Suppressor macrophage treated with lipopolysaccharide for 1 hour (primary cell): ENCODE results near the gene PLEKHG4.
A peak's percentile ranks its signal among the peaks of the same experiment; 100 is the strongest.

Experiments
- DNase-seq, 3 donors: peaks; one replicate each; pipeline ENCODE4 v3.0.0-alpha.2; 2020 to 2022

PLEKHG4 gene

DNA sequence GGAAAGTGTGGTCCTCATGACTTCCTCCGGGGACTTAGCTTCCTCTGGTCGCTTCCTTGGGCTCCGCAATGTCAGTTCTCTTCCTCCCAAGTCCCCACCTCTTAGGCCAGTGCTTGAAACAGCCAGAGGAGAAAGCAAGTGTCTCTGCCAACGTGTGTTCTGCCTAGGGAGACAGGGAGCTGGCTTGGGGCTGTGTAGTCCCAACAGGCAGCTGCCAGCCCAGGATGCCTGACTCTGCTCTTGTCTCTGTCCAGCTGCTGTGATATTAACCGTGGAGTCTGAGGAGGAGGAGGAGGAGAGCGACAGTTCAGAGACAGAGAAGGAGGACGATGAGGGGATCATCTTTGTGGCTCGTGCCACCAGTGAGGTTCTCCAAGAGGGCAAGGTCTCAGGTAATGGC lies 13.5 kb upstream of the PLEKHG4 start:
- DNase-seq, result no peak

DNA sequence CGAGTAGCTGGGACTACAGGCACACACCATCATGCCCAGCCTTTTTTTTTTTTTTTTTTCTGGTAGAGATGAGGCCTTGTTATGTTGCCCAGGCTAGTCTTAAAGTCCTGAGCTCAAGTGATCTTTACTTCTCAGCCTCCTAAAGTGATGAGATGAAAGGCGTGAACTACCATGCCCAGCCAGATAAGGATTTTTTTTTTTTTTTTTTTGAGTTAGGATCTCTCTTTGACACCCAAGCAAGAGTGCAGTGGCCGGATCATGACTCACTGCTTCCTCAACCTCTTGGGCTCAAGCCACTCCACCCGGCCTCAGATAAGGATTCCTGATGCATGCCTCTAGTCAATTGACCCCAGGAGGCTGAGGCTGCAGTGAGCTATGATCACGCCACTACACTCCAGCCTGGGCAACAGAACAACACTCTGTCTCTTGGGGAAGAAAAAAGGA lies 11.2 kb upstream of the PLEKHG4 start:
- peak; percentile 50 to 55 (median 51) for DNase-seq

GRCh38 chr16:67269766-67270165 lies 9.6 kb upstream of the PLEKHG4 start:
- no peak for DNase-seq

DNA sequence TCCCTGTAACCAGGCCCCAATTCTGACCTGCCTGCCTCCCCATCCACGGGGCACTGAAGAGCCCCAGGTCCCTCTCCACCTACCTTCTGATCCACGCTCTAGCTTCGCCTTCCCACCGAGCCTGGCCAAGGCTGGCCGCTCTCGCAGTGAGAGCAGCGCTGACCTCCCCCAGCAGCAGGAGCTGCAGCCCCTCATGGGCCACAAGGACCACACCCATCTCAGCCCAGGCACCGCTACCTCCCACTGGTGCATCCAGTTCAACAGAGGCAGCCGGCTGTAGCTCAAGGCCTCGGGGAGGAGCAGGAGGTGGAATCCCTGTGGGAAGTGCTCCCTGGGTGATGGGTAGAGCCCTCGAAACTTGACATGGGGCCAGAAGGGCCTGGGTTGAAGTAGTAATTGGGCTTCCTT lies 8.4 kb upstream of the PLEKHG4 start:
- no peak for DNase-seq

- no peak for DNase-seq
These were observed 7.9 kb upstream of the PLEKHG4 start for GRCh38 chr16:67271446-67271845.

DNA sequence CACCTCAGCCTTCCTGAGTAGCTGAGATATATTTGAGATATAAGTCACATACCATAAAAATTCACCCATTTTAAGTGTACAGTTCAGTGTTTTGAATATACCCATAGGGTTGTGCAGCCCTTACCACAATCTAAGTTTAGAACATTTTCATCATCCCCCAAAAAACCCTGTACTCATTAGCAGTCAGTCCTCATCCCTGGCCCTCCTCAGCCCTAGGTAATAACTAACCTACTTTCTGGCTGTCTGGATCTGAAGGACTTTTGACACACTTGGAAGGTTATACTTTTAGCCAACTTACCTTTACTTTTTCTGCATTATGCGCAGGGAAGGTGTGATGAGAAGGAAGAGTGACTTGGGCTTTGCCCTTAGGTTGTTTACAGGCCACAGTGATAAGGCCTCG lies 4.0 kb upstream of the PLEKHG4 start:
- DNase-seq, result no peak

GRCh38 chr16:67277294-67277998 lies 1.9 kb upstream of the PLEKHG4 start:
- DNase-seq, result peak; percentile 73 to 82 (median 81)

GRCh38 chr16:67277999-67278772 lies 1.1 kb upstream of the PLEKHG4 start:
- peak in 2 of 3 donors; percentile 15 to 35 for DNase-seq

DNA sequence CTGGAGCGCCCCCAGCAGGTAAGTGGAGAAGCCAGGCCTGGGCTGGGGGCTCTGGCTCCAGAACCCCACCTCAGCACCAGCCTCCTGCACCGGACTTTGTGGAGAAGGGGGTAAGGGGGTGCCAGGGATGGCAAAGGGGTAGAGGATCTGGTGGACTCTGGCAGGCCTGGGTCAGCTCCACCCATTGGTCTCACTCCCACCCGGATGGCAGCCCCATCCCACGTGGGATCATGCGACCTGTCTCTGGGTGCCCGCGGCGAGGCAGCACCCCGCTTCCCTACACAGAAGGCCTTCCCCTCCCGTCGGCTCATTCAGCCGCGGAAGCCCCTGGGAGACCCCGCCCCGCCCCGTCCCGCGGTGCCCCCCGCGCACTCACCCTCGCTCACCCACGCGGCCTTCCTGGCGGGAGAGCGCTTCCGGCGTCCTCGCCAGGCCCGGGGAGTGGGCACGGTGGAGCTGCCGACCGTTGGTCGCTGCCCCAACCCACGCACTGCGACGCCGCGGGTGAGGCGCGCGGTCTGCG lies 498 bp upstream of the PLEKHG4 start:
- DNase-seq, result peak; percentile 32 to 65 (median 38)

DNA sequence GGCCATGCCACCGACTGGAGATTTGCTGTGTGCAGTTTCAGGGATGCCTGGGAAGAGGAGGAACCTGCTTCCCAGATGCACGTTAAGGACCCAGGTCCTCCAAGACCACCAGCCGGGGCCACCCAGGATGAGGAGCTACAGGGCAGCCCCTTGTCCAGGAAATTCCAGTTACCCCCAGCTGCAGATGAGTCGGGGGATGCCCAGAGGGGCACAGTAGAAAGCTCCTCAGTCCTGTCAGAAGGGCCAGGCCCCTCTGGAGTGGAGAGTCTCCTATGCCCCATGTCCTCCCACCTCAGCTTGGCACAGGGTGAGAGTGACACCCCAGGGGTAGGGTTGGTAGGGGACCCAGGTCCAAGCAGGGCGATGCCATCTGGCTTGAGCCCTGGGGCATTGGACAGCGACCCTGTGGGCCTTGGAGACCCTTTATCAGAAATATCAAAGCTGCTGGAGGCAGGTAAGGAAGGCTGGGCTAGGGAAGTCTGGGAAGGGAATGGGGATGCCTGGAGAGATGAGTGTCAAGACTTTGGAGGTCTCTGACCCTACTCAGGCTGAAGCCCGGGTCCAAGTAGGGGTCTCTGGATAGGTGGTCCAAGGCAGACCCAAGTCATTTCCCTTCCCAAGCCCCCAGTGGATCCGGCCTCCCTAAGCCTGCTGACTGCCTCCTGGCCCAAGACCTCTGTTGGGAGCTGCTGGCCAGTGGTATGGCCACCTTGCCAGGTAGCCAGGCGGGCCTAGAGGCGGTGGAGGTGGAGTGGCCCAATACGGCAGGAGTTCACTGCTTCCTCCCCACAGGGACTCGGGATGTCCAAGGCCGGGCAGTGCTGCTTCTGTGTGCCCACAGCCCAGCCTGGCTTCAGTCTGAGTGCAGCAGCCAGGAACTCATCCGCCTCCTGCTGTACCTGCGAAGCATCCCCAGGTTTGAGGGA lies 1.0 kb downstream of the PLEKHG4 start:
- no peak for DNase-seq

GRCh38 chr16:67281536-67282446 lies 2.5 kb downstream of the PLEKHG4 start:
- no peak for DNase-seq

- no peak for DNase-seq
These were observed 3.1 kb downstream of the PLEKHG4 start for GRCh38 chr16:67282447-67282805.

- DNase-seq, result peak; percentile 51 to 56 (median 52)
These were observed 3.9 kb downstream of the PLEKHG4 start for GRCh38 chr16:67283039-67283825.

GRCh38 chr16:67283826-67284555 lies 4.7 kb downstream of the PLEKHG4 start:
- no peak for DNase-seq

DNA sequence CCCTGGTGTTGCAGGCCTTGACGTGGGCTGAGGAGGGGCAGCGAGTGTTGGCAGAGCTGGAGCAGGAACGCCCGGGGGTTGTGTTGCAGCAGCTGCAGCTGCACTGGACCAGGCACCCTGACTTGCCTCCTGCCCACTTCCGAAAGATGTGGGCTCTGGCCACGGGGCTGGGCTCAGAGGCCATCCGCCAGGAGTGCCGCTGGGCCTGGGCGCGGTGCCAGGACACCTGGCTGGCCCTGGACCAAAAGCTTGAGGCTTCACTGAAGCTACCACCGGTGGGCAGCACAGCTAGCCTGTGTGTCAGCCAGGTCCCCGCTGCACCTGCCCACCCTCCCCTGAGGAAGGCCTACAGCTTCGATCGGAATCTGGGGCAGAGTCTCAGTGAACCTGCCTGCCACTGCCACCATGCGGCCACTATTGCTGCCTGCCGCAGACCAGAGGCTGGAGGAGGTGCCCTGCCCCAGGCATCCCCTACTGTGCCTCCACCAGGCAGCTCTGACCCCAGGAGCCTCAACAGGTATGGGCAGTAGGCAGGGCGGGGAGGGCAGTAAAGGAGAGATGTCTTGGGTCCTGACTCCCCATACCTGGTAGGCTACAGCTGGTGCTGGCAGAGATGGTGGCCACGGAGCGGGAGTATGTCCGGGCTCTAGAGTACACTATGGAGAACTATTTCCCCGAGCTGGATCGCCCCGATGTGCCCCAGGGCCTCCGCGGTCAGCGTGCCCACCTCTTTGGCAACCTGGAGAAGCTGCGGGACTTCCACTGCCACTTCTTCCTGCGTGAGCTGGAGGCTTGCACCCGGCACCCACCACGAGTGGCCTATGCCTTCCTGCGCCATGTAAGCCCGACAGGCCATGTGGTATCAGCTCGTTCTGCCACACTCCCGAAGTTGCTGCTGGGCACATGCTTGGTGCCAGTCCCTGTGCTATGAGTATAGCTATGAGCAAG lies 5.6 kb downstream of the PLEKHG4 start:
- DNase-seq, result no peak

DNA sequence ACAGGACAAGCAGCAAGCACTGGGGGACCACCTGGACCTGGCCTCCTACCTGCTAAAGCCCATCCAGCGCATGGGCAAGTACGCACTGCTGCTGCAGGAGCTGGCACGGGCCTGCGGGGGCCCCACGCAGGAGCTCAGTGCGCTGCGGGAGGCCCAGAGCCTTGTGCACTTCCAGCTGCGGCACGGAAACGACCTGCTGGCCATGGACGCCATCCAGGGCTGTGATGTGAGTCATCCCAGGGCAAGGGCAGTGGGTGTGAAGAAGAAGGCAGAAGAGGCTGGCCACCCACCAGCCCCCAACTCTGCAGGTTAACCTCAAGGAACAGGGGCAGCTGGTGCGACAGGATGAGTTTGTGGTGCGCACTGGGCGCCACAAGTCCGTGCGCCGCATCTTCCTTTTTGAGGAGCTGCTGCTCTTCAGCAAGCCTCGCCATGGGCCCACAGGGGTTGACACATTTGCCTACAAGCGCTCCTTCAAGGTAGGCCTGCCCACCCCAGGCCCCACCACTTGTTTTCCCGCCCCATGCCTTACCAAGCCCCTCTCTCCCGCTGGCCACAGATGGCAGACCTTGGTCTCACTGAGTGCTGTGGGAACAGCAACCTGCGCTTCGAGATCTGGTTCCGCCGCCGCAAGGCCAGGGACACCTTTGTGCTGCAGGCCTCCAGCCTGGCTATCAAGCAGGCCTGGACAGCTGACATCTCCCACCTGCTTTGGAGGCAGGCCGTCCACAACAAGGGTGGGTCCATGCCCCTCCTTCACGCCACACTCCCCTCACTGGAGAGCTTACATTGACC lies 7.3 kb downstream of the PLEKHG4 start:
- no peak for DNase-seq

GRCh38 chr16:67287960-67288359 lies 8.6 kb downstream of the PLEKHG4 start:
- DNase-seq, result no peak

GRCh38 chr16:67291461-67291860 lies 12.1 kb downstream of the PLEKHG4 start:
- DNase-seq, result no peak
